GM18951 (cell line): Measurements from ENCODE around the gene ANTKMT.

ENCODE experiments used
- POLR2A ChIP-seq: IDR thresholded peaks from 4 replicates; pipeline ENCODE4 v1.6.1; 2011; ENCODE audit warnings: mild to moderate bottlenecking; ENCODE audit not compliant: insufficient read length, insufficient read depth; ENCODE audit errors: extremely low read depth
- in situ Hi-C: fragments of 300-500 bp; cut with MboI; formaldehyde crosslinking; loops from one replicate; pipeline ENCODE4 v1.12.0; 2022; ENCODE audit warnings: low sequenced_read_pairs, mixed read lengths, inconsistent platforms; ENCODE audit not compliant: unreplicated experiment

The ANTKMT gene, protein sequence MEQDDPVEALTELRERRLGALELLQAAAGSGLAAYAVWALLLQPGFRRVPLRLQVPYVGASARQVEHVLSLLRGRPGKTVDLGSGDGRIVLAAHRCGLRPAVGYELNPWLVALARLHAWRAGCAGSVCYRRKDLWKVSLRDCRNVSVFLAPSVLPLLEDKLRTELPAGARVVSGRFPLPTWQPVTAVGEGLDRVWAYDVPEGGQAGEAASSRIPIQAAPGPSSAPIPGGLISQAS

DNA sequence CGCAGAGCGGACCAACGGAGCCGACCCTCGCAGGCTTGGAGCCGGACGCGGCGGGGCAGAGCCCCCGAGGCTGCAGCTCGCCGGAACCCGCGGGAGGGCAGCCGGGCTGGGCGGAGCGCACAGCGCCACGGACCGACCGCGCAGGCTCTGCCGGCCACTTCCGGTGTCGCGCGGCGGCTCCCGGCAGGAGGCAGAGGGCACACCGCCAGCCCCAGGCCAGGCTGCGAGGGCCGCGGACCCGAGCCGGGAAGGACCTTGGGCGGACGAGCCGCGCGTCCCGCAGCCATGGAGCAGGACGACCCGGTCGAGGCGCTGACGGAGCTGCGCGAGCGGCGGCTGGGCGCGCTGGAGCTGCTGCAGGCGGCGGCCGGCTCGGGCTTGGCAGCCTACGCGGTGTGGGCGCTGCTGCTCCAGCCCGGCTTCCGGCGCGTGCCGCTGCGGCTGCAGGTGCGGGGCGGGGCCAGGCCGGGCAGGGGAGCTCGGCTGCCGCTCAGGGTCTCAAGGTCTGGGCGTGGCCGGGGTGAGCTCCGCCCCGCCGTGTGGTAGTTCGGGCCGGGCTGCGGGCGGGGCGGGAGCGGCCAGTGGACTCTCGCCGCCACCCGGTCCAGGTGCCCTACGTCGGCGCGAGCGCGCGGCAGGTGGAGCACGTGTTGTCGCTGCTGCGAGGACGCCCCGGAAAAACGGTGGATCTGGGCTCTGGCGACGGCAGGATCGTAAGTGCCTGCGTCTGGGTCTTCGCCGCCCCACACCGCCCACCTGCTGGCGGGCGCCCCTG, at the start of gene ANTKMT:
ANTKMT (plus strand) TSS at position 157 of the 775 bp plus-strand sequence; CDS start at position 286, 129 bp downstream.
- in situ Hi-C loops, result no loop called here
- TF ChIP-seq POLR2A, result peak; percentile 99

DNA sequence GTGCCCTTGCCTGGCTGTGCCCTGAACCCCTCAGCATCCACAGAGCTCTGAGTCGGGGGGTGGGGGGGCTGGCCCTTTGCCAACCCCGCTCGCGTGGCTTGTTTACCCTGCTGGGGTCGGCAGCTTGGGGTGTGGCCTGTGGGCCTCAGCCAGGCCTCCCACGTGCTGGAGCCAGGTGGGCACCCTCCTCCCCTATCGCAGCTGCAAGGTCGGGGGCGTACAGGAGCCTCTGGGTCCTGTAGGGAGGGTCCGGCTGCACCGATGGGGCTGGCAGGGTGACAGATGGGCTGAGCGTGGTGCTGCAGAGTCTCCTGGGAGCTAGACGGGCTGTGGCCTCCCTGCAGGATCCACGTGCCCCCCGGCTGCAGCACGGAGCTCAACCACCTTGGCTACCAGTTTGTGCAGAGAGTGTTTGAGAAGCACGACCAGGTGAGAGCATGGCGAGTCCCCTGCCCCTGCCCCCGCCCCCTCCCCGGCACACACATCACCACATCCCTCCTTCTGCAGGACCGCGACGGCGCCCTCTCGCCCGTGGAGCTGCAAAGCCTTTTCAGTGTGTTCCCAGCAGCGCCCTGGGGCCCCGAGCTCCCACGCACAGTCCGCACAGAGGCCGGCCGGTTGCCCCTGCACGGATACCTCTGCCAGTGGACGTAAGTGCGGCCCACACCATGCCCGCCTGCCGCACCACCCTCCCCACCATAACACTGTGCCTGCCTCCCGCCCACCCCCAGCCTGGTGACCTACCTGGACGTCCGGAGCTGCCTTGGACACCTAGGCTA, 49.4 kb upstream of the ANTKMT start:
- in situ Hi-C loops, result no loop called here
- no peak for TF ChIP-seq POLR2A

DNA sequence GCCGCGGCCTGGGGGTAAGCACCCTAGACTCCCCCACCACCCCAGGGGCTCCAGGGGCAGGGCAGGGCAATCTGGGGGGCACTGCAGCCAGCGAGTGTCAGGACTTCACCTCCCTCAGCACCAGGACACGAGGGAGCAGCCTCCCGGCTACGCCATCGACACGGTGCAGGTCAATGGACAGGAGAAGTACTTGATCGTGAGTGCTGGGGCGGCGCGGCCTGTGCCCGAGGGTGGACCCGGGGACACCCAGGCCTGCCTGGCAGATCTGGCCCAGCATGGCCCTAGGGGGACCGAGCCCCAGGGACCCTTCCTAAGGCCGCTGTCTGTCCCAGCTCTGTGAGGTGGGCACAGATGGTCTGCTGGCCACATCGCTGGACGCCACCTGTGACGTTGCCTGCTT, 48.6 kb upstream of the ANTKMT start:
- in situ Hi-C loops, result no loop called here
- TF ChIP-seq POLR2A, result no peak

DNA sequence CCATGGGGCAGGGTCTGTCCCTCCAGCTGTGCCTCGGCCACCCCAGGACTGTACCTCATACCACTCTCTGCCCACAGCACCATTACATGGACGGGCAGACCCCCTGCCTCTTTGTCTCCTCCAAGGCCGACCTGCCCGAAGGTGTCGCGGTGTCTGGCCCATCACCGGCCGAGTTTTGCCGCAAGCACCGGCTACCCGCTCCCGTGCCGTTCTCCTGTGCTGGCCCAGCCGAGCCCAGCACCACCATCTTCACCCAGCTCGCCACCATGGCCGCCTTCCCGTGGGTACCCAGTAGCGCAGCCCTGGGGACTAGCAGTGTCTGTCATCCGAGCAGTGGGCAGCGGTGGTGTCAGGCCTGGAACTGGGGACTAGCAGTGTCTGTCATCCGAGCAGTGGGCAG, 48.1 kb upstream of the ANTKMT start:
- in situ Hi-C loops, result no loop called here
- no peak for TF ChIP-seq POLR2A

DNA sequence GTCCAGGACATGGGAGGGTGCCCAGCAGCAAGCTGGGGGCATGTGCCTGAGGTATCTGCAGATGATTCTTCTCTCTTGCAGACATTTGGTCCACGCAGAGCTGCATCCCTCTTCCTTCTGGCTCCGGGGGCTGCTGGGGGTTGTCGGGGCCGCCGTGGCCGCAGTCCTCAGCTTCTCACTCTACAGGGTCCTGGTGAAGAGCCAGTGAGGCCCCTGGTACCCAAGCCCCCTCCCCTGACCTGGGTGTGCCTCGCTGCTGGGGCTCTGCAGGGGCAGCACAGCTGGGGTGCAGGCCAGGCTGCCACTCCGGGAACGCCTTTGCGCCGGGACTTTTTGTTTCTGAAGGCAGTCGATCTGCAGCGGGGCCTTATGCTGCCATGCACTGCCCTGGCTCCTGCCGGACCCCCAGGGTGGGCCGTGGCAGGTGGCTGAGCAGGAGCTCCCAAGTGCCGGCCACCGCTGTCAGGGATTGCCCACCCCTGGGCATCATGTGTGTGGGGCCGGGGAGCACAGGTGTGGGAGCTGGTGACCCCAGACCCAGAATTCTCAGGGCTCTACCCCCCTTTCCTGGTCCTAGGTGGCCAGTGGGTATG, 47.5 kb upstream of the ANTKMT start:
- TF ChIP-seq POLR2A, result no peak
- in situ Hi-C loops, result no loop called here

DNA sequence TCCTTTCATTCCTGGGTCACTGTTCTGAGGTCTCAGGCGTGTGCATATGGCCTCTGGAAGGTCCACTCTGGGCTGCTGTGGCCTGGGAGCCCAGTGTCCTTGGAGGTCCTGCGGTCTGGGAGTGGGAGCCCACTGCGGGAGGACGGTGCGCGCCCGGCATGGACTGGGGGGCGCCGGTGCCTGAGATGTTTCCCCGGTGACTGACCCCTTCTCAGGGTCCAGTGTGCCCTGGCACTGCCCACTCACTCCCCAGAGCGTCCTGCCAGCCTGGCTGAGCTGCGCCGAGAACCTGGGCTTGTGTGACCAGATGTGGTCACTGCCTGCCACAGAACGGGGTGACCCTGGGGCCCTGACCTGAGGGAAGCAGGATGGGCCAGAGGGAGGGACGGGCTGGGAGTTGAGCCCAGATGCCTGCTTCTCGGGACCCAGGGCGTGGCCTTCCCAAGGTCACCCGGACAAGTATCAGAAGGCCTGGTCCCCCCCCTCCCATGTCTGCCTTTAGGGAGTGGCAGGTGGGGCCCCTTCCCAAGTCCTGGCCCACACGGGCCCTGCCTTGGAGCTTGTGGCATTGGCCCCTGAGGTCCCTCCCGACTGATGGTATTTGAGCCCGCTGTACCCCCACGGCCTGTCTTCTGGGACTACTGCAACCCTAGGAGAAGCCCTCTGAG, 46.6 kb upstream of the ANTKMT start:
- in situ Hi-C loops, result no loop called here

DNA sequence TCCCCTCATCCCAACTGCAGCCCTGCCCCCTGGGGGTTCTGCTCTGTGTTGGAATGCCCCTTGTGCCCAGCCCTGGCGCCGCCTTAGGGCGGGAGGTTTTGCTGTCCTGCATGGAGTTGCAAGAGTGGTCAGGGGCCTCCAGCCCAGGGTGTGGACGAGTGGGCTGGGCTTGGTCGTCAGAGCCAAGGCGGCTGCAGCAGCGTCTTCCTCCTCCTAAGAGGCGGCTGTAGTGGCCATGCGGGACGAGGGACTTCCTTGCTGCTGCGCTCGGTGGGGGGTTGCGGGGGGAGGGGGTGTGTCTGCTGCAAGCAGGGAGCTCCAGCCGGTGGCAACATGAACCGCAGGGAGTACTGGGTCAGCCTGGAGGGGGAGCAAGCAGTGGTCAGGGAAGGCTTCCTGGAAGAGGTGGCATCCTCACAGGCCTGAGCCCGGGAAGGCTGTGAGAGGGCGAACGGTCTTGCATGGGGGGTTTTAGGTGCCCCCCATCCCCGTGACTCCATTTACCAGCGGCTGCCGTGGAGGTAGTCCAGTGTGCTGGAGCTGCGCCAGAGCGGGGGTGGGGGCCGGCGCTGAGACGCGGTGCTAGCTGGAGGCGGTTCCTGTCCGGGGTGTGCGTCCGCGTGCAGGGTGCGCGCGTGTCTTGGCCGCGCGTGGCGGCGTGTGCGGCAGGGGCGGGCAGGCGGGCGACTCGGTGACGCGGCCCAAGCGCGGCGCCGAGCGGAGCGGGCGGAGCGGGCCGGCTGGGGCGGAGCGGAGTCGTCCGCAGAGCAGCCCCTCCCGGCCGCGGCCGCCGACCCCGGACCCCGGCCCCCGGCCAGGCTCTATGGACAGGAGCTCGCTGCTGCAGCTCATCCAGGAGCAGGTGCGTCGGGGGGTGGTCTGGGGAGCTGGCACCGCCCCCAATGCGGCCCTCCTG, 45.7 kb upstream of the ANTKMT start, which contains the start of gene RHBDL1:
RHBDL1 (plus strand) TSS at position 704 of the 916 bp plus-strand sequence; CDS start at position 824, 120 bp downstream.
- in situ Hi-C loops, result no loop called here
- no peak for TF ChIP-seq POLR2A

More for the DNA sequence above, 46.6 kb upstream of the ANTKMT start:
- no peak for TF ChIP-seq POLR2A

DNA sequence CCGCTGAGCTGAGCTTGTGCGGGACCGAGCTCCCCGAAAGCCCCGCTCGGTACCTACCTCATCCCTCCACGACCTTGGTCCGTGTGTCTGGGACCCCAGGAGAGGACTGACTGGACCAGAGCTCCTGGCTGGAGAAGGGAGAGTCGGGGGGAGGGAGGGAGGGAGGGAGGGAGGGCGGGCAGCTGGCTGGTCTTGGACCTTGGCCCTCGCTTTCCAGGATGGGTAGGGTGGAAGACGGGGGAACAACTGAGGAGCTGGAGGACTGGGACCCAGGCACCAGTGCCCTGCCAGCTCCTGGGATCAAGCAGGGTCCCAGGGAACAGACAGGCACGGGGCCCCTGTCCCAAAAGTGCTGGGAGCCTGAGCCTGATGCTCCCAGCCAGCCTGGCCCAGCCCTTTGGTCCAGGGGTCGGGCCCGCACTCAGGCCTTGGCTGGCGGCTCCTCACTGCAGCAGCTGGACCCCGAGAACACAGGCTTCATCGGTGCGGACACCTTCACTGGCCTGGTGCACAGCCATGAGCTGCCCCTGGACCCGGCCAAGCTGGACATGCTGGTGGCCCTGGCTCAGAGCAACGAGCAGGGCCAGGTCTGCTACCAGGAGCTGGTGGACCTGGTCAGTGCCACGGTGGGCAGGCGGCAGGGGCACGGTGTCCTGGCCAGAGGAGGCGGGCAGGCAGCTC, 44.9 kb upstream of the ANTKMT start:
- in situ Hi-C loops, result no loop called here

DNA sequence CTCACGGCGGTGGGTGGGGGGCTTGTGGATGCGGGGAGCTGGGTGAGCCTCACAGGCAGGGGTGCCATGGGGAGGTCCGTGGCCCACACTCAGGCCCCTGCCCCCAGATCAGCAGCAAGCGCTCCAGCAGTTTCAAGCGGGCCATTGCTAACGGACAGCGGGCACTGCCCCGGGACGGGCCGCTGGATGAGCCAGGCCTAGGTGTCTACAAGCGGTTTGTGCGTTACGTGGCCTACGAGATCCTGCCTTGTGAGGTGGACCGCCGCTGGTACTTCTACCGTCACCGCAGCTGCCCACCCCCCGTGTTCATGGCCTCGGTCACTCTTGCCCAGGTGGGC, 44.4 kb upstream of the ANTKMT start:
- TF ChIP-seq POLR2A, result no peak
- in situ Hi-C loops, result no loop called here

More for the DNA sequence above, 44.9 kb upstream of the ANTKMT start:
- no peak for TF ChIP-seq POLR2A

DNA sequence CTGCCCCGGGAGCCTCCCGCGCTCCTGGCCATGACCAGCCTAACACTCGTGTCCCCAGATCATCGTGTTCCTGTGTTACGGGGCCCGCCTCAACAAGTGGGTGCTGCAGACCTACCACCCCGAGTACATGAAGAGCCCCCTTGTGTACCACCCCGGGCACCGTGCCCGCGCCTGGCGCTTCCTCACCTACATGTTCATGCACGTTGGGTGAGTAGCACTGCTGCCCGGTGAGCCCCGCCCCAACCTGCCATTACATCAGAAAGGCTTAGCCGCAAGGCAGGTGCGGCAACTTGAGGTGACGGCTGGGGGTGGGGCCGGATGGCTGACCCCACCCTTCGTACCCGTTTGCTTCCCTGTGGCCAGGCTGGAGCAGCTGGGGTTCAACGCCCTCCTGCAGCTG, 44.0 kb upstream of the ANTKMT start:
- in situ Hi-C loops, result no loop called here
- no peak for TF ChIP-seq POLR2A
